OCI-LY7 (cell line): ENCODE data around the gene LAMA3.

Source experiments
- EZH2phosphoT487 ChIP-seq: fragments of 200-600 bp; sonication (generic); IDR thresholded peaks from 2 replicates; pipeline ENCODE4 v1.6.1; 2018; ENCODE audit warnings: low read depth, borderline replicate concordance, mild to moderate bottlenecking, mixed run types, antibody characterized with exemption, low read length, moderate library complexity, mixed read lengths
- TF ChIP-seq, protein P1 (sequence below): fragments of 200-600 bp; sonication (generic); conservative IDR thresholded peaks from 2 replicates; pipeline ENCODE4 v1.5.1; 2014; ENCODE audit warnings: mild to moderate bottlenecking, antibody characterized with exemption, low read length, moderate library complexity, mixed read lengths

DNA sequence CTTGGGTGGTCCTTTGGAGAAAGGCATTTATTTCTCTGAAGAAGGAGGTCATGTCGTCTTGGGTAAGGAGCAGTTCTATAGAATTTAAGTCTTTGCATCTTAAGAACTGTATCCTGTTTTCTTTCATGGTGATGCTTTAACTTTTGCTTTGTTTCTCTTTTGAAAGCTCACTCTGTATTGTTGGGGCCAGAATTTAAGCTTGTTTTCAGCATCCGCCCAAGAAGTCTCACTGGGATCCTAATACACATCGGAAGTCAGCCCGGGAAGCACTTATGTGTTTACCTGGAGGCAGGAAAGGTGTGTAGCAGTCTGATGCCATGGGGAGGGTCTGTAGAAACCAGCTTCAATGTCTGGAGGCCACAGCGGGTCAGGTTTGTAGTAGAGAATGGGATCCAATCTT is 260.6 kb downstream of the LAMA3 start:
- TF ChIP-seq, protein P1, sequence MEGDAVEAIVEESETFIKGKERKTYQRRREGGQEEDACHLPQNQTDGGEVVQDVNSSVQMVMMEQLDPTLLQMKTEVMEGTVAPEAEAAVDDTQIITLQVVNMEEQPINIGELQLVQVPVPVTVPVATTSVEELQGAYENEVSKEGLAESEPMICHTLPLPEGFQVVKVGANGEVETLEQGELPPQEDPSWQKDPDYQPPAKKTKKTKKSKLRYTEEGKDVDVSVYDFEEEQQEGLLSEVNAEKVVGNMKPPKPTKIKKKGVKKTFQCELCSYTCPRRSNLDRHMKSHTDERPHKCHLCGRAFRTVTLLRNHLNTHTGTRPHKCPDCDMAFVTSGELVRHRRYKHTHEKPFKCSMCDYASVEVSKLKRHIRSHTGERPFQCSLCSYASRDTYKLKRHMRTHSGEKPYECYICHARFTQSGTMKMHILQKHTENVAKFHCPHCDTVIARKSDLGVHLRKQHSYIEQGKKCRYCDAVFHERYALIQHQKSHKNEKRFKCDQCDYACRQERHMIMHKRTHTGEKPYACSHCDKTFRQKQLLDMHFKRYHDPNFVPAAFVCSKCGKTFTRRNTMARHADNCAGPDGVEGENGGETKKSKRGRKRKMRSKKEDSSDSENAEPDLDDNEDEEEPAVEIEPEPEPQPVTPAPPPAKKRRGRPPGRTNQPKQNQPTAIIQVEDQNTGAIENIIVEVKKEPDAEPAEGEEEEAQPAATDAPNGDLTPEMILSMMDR, result no peak
- TF ChIP-seq EZH2phosphoT487, result no peak
